GM10248 (cell line): Measurements from ENCODE around the gene RNF125.

ENCODE experiments used
- CTCF ChIA-PET: fragments of 300-600 bp; sonication (Branson Sonifier 250); formaldehyde crosslinking; extraction: SDS; loops from one replicate; lab custom pipeline; 2021; ENCODE audit warnings: antibody characterized with exemption; lab: Yijun Ruan, JAX
- POLR2A ChIA-PET: fragments of 350-650 bp; sonication (Branson Sonifier 250); formaldehyde crosslinking; extraction: SDS; loops from one replicate; lab custom pipeline; 2020; ENCODE audit warnings: antibody characterized with exemption; lab: Yijun Ruan, JAX
- DNase-seq: peaks from one replicate; pipeline ENCODE4 v3.0.0; 2012; ENCODE audit errors: extremely low spot score
- TF ChIP-seq, protein P1 (sequence below): IDR thresholded peaks from 2 replicates; pipeline ENCODE4 v1.5.1; 2012; ENCODE audit warnings: mild to moderate bottlenecking, low read depth; ENCODE audit errors: extremely low read depth, missing control alignments, control extremely low read depth

Gene RNF125

DNA sequence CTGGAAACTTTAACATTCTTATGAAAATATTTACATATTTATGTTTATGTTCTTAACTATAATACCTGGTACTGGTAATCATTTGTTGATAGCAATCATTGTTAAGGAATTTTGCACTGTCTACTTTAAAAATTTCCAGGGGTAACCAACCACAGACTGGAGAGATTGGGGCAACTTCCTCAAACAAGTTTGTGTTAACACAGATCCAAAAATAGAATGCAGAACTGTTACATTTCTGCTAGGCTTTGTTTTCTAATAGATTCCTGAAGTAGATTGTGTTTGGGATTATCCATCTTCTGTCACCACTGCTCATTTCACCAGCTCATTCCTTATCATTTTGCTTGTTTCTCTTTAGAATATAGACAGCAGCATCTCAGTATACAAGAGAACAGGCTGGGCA lies 23.7 kb downstream of the RNF125 start:
- DNase-seq, result no peak
- CTCF ChIA-PET, result interaction anchor here (1.5 to 1.7 kb wide), 2 partner anchors 18 to 30 kb away, joined by 4 to 6 read pairs; no protein-coding TSS in a partner anchor

DNA sequence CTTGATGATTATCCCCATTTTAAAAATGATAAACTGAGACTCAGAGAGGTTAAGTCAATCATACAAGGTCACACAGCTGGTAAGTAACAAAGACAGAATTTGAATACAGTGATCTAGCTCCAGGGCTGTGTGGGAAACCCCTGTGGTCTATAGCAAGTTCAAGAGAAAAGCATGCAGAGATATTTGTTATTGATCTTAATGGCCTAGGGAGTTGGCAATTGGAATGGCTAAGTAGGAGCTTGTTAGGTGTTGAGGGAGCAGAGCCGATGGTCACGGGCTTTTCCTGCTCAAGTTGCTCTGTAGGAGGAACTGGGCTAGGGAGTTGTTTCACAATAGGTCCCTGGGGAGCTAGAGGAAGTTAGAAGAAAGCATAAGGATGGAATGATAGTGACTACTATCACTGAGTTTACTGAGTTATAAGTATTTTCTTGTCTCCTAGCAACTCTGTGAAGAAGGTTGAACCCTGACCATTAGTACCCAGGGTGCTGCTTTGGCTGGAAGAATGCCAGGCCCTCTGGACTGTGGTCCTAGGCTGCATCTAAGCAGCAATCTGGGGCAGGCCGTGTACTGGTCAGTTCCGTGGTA lies 30.0 kb downstream of the RNF125 start:
- ChIA-PET POLR2A (interaction anchor here (0.6 kb wide), 1 partner anchor 611 kb away, joined by 4 read pairs; no protein-coding TSS in a partner anchor), CTCF (interaction anchor here (1.0 to 1.1 kb wide), 2 partner anchors 18 to 26 kb away, joined by 3 to 5 read pairs; no protein-coding TSS in a partner anchor)
- TF ChIP-seq, protein P1, sequence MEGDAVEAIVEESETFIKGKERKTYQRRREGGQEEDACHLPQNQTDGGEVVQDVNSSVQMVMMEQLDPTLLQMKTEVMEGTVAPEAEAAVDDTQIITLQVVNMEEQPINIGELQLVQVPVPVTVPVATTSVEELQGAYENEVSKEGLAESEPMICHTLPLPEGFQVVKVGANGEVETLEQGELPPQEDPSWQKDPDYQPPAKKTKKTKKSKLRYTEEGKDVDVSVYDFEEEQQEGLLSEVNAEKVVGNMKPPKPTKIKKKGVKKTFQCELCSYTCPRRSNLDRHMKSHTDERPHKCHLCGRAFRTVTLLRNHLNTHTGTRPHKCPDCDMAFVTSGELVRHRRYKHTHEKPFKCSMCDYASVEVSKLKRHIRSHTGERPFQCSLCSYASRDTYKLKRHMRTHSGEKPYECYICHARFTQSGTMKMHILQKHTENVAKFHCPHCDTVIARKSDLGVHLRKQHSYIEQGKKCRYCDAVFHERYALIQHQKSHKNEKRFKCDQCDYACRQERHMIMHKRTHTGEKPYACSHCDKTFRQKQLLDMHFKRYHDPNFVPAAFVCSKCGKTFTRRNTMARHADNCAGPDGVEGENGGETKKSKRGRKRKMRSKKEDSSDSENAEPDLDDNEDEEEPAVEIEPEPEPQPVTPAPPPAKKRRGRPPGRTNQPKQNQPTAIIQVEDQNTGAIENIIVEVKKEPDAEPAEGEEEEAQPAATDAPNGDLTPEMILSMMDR, result no peak
- no peak for DNase-seq

More for the DNA sequence above, 23.7 kb downstream of the RNF125 start:
- POLR2A ChIA-PET, result no interaction called here
- TF ChIP-seq, protein P1, result no peak

DNA sequence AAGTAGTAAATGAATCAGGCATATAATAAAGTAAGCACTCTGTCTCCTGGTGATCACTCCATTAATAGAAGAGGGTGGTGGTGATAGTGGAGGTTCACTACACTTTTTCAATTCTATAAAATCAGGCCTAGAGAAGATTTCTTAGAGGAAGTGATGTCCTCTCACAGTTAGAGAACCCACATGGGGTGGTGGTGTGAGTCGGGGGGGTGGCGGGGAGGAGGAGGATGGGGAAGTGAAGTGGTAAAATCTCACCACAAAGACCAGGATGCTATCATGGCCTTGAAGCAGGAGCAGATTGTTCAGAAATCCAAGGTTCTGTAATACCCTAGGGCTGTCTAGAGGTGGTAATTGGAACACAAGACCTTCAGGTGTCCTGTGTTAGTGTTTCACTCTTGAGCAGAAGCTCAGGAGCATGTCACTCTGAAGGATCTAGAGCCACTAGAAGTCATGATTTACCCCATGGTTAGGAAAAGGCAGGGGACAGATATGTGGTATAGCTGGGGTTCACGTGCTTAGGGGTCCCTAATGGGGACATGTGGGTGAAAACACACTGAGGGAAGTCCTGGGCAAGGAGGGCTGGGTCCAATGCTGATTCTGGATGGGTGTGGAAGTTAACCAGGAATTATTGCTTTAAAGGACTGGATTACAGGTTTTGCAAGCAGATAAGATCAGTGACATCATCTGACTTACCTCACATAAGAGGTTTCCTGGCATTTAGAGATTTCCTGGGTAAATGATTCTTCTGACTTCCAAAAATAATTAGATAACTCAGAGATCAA lies 31.0 kb downstream of the RNF125 start:
- peak; percentile 22 for DNase-seq
- TF ChIP-seq, protein P1, result no peak
- CTCF ChIA-PET, result interaction anchor here (1.0 to 1.9 kb wide), 6 partner anchors 9 to 23 kb away, joined by 3 to 6 read pairs (median 5); no protein-coding TSS in a partner anchor
- POLR2A ChIA-PET, result no interaction called here

DNA sequence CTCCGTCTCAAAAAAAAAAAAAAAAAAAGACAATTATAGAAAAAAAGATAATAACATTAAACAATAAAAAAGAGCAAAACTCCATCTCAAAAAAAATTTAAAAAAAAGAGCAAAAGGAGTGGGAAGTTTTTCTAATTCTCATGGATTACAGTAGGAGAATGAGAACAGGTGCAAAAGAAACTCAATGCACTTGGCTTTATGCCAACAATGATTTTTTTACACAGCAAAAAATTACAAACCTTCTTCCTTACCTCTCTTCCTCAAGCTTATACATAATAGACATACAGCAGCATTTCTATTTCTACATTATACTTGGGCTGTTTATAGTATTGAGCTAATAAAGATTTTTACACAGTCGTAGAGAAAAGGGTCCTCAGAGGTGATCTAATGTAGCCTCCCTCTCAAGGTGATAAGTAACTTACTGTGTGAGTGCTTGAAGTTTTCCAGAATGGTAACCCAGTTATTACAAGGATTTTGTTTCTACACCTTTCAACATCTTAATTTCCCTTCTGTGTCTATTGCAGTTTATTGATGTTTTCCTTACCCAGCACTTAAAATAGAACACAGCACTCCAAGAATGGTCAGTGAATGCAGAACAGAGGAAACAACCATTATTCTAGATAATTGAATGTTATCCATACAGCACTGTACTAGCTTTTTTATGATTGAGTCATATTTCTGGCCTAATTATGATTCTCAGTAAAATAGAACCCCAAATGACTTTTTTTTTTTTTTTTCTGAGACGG lies 38.2 kb downstream of the RNF125 start:
- ChIA-PET POLR2A (no interaction called here), CTCF (interaction anchor here (1.2 kb wide), 1 partner anchor 15 kb away, joined by 5 read pairs; no protein-coding TSS in a partner anchor)
- no peak for DNase-seq
- TF ChIP-seq, protein P1, result no peak

DNA sequence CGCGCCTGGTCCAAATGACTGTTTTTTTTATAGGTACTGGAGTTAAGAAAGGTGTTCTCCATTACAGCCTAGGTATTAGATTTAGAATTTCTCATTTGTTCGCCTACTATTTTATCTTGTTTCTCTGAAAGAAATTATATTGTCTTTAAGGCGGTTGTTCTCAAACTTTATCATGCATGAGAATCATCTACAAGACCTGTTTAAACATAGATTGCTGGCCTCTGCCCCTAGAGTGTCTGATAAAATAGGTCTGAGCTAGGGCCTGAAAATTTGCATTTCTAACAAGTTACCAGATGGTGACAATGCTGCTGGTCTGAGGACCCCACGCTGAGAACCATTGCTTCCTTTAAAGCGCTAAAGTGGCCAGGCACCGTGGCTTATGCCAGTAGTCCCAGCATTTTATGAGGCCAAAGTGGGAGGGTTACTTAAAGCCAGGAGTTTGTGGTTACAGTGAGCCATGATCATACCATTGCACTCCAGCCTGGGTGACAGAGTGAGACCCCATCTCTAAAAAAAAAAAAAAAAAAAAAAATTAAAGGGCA lies 39.1 kb downstream of the RNF125 start:
- ChIA-PET CTCF (no interaction called here), POLR2A (no interaction called here)
- DNase-seq, result no peak
- TF ChIP-seq, protein P1, result no peak
